ENCODE data around the gene CBARP.

- no peak for TF ChIP-seq CBFB (CRISPR knock-in tag; IDR thresholded peaks at IDR 0.05; ENCODE audit: low read depth)
- no peak for TF ChIP-seq ZNF263 (CRISPR knock-in tag; IDR thresholded peaks at IDR 0.05; ENCODE audit: low read depth)
- no peak for TF ChIP-seq ATF6 (CRISPR knock-in tag; IDR thresholded peaks at IDR 0.05)
- no peak for TF ChIP-seq JAZF1 (CRISPR knock-in tag; IDR thresholded peaks at IDR 0.05)
- TF ChIP-seq ZNF425 (CRISPR knock-in tag; conservative IDR thresholded peaks at IDR 0.05): no peak
- TF ChIP-seq CTCF (IDR thresholded peaks at IDR 0.05): no peak
- no peak for TF ChIP-seq NR2C2 (CRISPR knock-in tag; IDR thresholded peaks at IDR 0.05)
- no peak for TF ChIP-seq PREB (CRISPR knock-in tag; IDR thresholded peaks at IDR 0.05; ENCODE audit: borderline replicate concordance)
Observed at GRCh38 chr19:1280636-1281568, 43.1 kb upstream of the CBARP start.
